Esophagus (tissue), 2 donors: Measurements from ENCODE around the gene ERC2. TPM values are rescaled to one million over a fixed set of nuclear protein-coding genes. Genes with fewer than 3 reads are reported as not detected.
"Not testable (repeated sequence)": the region's sequence is repeated elsewhere in the genome, so short reads cannot be mapped to it uniquely, and the experiment has no call there.

ENCODE experiments used
- H3K27ac ChIP-seq, 2 donors: one replicate each; pipeline ENCODE4 v1.5.1; 2013; ENCODE audit warnings: low read depth in 2 of 2, mild to moderate bottlenecking in 2 of 2, inconsistent platforms in 1 of 2, low read length in 1 of 2, moderate library complexity in 1 of 2
- H3K27me3 ChIP-seq, 2 donors: one replicate each; pipeline ENCODE4 v1.6.1; 2013; ENCODE audit warnings: low read length in 2 of 2, control low read depth in 1 of 2, mild to moderate bottlenecking in 1 of 2; ENCODE audit not compliant: insufficient read depth in 2 of 2, control insufficient read depth in 1 of 2
- H3K36me3 ChIP-seq, 2 donors: one replicate each; pipeline ENCODE4 v1.6.1; 2013; ENCODE audit warnings: low read length in 1 of 2; ENCODE audit not compliant: control insufficient read depth in 2 of 2, insufficient read depth in 2 of 2
- H3K4me1 ChIP-seq, 2 donors: one replicate each; pipeline ENCODE4 v1.6.1; 2013; ENCODE audit warnings: low read length in 1 of 2; ENCODE audit not compliant: control insufficient read depth in 2 of 2, insufficient read depth in 2 of 2
- H3K4me3 ChIP-seq, 2 donors: one replicate each; pipeline ENCODE4 v1.5.1; 2013; ENCODE audit warnings: low read length in 2 of 2, mild to moderate bottlenecking in 2 of 2, low read depth in 1 of 2, moderate library complexity in 1 of 2
- H3K9me3 ChIP-seq, 2 donors: one replicate each; pipeline ENCODE4 v1.6.1; 2013; ENCODE audit warnings: mild to moderate bottlenecking in 2 of 2, low read depth in 1 of 2, low read length in 1 of 2, moderate library complexity in 1 of 2; ENCODE audit not compliant: control insufficient read depth in 2 of 2, insufficient read depth in 1 of 2
- WGBS, 2 donors: extraction: QIAGEN DNeasy Blood & Tissue Kit; methylation state at CpG; one replicate each; pipeline ENCODE4 v1.1.7; 2013; 5-methylcytosine and 5-hydroxymethylcytosine counted together
- polyA plus RNA-seq, 2 donors: library from polyadenylated mRNA; stranded (reverse); fragments of 200-250 nt; gene quantifications; one replicate each; pipeline ENCODE4 v1.2.3, GENCODE V29; 2013
- donor health status: healthy with polysubstance abuse.
- donor health status: Bipolar disorder and iron deficiency.

Gene ERC2
- polyA plus RNA-seq, 2 donors = 0.18 to 0.20 TPM

GRCh38 chr3:56291244-56291680 is 177.0 kb downstream of the ERC2 start:
- 79% methylated on average over 3 of the region's 3 CpGs for WGBS, 2 donors
- H3K27ac ChIP-seq = no peak overlapping the region
- H3K27me3 ChIP-seq = peaks cover 0 to 3% of the 10 kb centered on the region in 2 donors
- H3K4me3 ChIP-seq = no peak overlapping the region
- H3K4me1 ChIP-seq = no peaks in the 10 kb centered on the region
- no peaks in the 10 kb centered on the region for H3K36me3 ChIP-seq
- no peaks in the 10 kb centered on the region for H3K9me3 ChIP-seq

GRCh38 chr3:56290374-56290773 is 177.9 kb downstream of the ERC2 start:
- no peaks in the 10 kb centered on the region for H3K27me3 ChIP-seq
- WGBS, 2 donors = 83 to 90% methylated on average over 2 of the region's 2 CpGs

GRCh38 chr3:56288258-56288657 is 180.0 kb downstream of the ERC2 start:
- 79 to 81% methylated on average over 4 of the region's 4 CpGs for WGBS, 2 donors
- H3K27ac ChIP-seq = no peak overlapping the region
- no peaks in the 10 kb centered on the region for H3K36me3 ChIP-seq
- no peak overlapping the region for H3K4me3 ChIP-seq
- H3K27me3 ChIP-seq = no peaks in the 10 kb centered on the region
- H3K9me3 ChIP-seq = no peaks in the 10 kb centered on the region
- no peaks in the 10 kb centered on the region for H3K4me1 ChIP-seq

More at GRCh38 chr3:56290374-56290773, 177.9 kb downstream of the ERC2 start:
- Histone ChIP-seq H3K27ac (no peak overlapping the region), H3K4me3 (no peak overlapping the region), H3K36me3 (no peaks in the 10 kb centered on the region), H3K4me1 (no peaks in the 10 kb centered on the region), H3K9me3 (no peaks in the 10 kb centered on the region)

GRCh38 chr3:56282341-56282740 is 185.9 kb downstream of the ERC2 start:
- H3K27ac ChIP-seq = no peak overlapping the region
- H3K9me3 ChIP-seq = peaks cover 2 to 3% of the 10 kb centered on the region in 2 donors
- H3K4me1 ChIP-seq = no peaks in the 10 kb centered on the region
- no peaks in the 10 kb centered on the region for H3K36me3 ChIP-seq
- no peaks in the 10 kb centered on the region for H3K27me3 ChIP-seq
- H3K4me3 ChIP-seq = no peak overlapping the region

GRCh38 chr3:56277236-56277635 is 191.0 kb downstream of the ERC2 start:
- H3K36me3 ChIP-seq = no peaks in the 10 kb centered on the region
- peaks cover 2 to 3% of the 10 kb centered on the region in 2 donors for H3K9me3 ChIP-seq
- peaks cover 0 to 3% of the 10 kb centered on the region in 2 donors for H3K27me3 ChIP-seq
- H3K27ac ChIP-seq = no peak overlapping the region
- H3K4me1 ChIP-seq = no peaks in the 10 kb centered on the region
- 70 to 89% methylated on average over 1 of the region's 1 CpG for WGBS, 2 donors
- no peak overlapping the region for H3K4me3 ChIP-seq

DNA sequence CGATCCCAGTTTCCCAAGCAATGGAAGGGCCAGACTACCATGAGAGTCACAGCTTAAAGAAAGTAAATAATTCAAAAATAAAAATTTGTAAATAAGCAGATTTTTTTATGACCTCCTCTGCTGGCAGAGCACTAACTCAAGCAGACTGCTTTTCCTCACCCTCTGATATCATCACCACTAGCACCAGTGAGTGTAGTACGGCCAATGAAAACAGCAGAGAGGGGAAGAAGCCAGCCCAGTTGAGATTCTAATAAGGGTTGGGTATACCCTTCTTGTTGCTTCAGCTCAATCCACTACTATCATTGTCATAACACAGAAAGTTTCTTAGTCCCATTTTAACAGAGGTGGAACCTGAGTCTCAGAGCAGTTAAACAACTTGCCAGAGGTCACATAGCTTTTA is 193.1 kb downstream of the ERC2 start:
- no peak overlapping the region for H3K4me3 ChIP-seq
- peaks cover 0 to 3% of the 10 kb centered on the region in 2 donors for H3K27me3 ChIP-seq
- WGBS, 2 donors = 64 to 74% methylated on average over 2 of the region's 2 CpGs
- no peaks in the 10 kb centered on the region for H3K36me3 ChIP-seq
- peaks cover 0 to 3% of the 10 kb centered on the region in 2 donors for H3K9me3 ChIP-seq
- no peak overlapping the region for H3K27ac ChIP-seq
- no peaks in the 10 kb centered on the region for H3K4me1 ChIP-seq

- no peaks in the 10 kb centered on the region for H3K9me3 ChIP-seq
- no peak overlapping the region for H3K27ac ChIP-seq
- no peak overlapping the region for H3K4me3 ChIP-seq
- no peaks in the 10 kb centered on the region for H3K36me3 ChIP-seq
- H3K4me1 ChIP-seq = no peaks in the 10 kb centered on the region
- H3K27me3 ChIP-seq = peaks cover 0 to 3% of the 10 kb centered on the region in 2 donors
- 58 to 68% methylated on average over 4 of the region's 4 CpGs for WGBS, 2 donors
These were observed 198.3 kb downstream of the ERC2 start for GRCh38 chr3:56269755-56270535.

GRCh38 chr3:56268616-56269383 is 199.5 kb downstream of the ERC2 start:
- no peaks in the 10 kb centered on the region for H3K4me1 ChIP-seq
- no peak overlapping the region for H3K4me3 ChIP-seq
- H3K36me3 ChIP-seq = no peaks in the 10 kb centered on the region
- H3K9me3 ChIP-seq = no peaks in the 10 kb centered on the region
- peaks cover 0 to under 1% of the 10 kb centered on the region in 2 donors for H3K27me3 ChIP-seq
- no peak overlapping the region for H3K27ac ChIP-seq
- 87 to 88% methylated on average over 4 of the region's 4 CpGs for WGBS, 2 donors

DNA sequence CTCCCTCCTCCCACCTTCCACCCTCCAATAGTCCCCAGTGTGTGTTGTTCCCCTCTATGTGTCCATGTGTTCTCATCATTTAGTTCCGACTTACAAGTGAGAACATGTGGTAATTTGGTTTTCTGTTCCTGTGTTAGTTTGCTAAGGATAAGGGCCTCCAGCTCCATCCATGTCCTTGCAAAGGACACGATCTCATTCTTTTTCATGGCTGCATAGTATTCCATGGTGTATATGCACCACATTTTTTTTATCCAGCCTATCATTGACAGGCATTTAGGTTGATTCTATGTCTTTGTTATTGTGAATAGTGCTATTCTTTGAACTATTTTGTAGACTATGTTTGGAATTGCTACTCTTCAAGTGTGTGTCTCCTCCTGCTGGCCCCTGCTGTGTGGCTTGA is 206.4 kb downstream of the ERC2 start:
- H3K27ac ChIP-seq, H3K36me3 ChIP-seq, H3K27me3 ChIP-seq, H3K4me3 ChIP-seq, H3K4me1 ChIP-seq, H3K9me3 ChIP-seq: not testable (repeated sequence)
- 45 to 76% methylated on average over 2 of the region's 2 CpGs for WGBS, 2 donors
